Measurements from ENCODE around the gene CPSF4L.

CPSF4L gene

DNA sequence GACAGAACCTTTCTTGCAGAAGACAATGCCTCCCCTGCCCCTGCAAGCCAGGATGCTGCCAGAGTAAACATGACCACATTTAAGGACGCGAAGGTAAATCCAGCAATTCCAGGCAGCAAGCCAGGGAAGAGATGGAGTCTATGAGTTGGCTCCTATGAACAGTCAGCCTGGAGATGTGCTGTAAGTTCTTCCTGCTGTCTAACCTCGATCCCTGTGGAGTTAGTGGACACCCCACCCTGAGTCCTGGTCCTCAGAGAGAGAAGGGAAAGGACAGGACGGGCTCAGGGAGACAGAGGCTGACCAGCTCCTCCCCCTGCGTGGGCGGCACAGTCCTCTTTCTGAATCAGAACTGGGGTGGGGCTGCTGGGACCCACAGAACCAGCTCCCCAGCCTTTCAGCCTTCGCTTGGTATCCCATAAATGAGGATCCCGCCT, 25.2 kb upstream of the CPSF4L start:
- no peak for DNase-seq (ENCODE audit: extremely low read depth, insufficient read length)
- H3K4me3 ChIP-seq (replicated peaks; ENCODE audit: low read depth, low read length), result no peak overlapping the region
- H3K27me3 ChIP-seq (replicated peaks; ENCODE audit: control insufficient read depth, insufficient read depth, low read length), result no peaks in the 10 kb centered on the region
- TF ChIP-seq, protein P1, sequence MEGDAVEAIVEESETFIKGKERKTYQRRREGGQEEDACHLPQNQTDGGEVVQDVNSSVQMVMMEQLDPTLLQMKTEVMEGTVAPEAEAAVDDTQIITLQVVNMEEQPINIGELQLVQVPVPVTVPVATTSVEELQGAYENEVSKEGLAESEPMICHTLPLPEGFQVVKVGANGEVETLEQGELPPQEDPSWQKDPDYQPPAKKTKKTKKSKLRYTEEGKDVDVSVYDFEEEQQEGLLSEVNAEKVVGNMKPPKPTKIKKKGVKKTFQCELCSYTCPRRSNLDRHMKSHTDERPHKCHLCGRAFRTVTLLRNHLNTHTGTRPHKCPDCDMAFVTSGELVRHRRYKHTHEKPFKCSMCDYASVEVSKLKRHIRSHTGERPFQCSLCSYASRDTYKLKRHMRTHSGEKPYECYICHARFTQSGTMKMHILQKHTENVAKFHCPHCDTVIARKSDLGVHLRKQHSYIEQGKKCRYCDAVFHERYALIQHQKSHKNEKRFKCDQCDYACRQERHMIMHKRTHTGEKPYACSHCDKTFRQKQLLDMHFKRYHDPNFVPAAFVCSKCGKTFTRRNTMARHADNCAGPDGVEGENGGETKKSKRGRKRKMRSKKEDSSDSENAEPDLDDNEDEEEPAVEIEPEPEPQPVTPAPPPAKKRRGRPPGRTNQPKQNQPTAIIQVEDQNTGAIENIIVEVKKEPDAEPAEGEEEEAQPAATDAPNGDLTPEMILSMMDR (IDR thresholded peaks at IDR 0.05; ENCODE audit: insufficient read depth, low read length, poor library complexity, severe bottlenecking), result no peak
- H3K36me3 ChIP-seq (ENCODE audit: control insufficient read depth, insufficient read depth, low read length), result peaks cover 2% of the 10 kb centered on the region

DNA sequence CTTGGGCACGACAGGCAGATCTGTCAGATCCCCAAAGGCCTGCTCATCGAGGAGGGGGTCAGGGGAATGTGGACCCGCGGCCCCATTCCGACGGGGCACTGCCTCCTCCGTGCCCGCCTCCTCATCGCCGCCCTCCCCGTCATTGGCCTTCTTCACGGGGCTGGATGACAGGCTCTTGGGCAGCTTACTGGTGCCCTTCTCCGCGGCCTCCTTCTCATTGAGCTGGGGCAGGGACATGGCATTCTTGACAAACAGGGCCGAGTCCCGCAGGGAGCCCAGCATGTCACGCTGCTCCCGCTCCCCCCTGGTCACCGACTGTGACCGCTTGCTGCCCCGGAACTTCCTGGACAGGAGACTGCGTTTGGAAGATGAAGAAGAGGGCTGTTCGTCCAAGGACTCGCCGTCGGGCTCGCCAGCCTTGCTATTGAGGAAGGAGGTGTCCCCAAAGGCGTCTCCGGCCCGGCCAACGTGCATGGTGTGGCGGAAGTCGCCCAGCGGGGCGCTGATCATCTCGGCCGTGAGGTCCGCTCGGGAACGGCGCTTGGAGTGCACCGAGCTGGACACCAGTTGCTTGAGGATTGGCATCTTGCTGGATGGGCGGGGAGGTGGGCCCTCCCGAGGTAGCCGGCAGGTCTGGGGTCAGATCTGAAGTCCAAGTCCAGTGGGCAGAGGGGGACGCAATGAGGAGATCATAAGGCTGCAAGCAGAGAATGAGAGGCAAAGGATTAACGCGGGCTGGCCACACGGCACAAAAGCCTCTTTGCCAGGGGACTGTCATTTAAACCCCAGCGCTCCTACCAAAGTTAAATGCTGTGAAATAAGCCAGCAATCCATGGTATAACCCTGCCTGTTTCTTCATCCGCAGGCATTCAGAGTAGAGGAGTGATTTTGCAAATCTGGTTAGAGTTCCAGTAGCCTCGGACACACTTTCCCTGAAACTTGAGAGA, 24.5 kb upstream of the CPSF4L start:
- Histone ChIP-seq H3K36me3 (ENCODE audit: control insufficient read depth, insufficient read depth, low read length) (peaks cover 2% of the 10 kb centered on the region), H3K27me3 (replicated peaks; ENCODE audit: control insufficient read depth, insufficient read depth, low read length) (no peaks in the 10 kb centered on the region), H3K4me3 (replicated peaks; ENCODE audit: low read depth, low read length) (no peak overlapping the region)
- no peak for DNase-seq (ENCODE audit: extremely low read depth, insufficient read length)
- TF ChIP-seq, protein P1 (IDR thresholded peaks at IDR 0.05; ENCODE audit: insufficient read depth, low read length, poor library complexity, severe bottlenecking), result no peak

DNA sequence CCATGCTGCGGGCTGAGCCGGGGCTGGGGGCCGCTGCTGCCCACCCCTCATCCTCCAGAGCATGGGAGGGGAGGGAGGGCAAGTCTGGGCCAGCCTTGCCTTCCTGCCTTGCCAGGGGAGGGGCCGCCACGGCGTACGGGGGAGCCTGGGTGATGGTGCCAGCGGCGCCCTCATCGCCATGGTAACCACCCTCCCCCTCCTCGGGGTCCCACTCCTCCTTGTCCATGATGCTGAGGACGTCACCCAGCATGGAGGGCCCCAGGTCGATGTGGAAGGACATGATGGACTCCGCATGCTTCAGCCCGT, 23.9 kb upstream of the CPSF4L start:
- H3K36me3 ChIP-seq (ENCODE audit: control insufficient read depth, insufficient read depth, low read length), result peaks cover 2% of the 10 kb centered on the region
- H3K27me3 ChIP-seq (replicated peaks; ENCODE audit: control insufficient read depth, insufficient read depth, low read length), result no peaks in the 10 kb centered on the region
- no peak for DNase-seq (ENCODE audit: extremely low read depth, insufficient read length)
- H3K4me3 ChIP-seq (replicated peaks; ENCODE audit: low read depth, low read length), result no peak overlapping the region
- TF ChIP-seq, protein P1 (IDR thresholded peaks at IDR 0.05; ENCODE audit: insufficient read depth, low read length, poor library complexity, severe bottlenecking), result no peak

DNA sequence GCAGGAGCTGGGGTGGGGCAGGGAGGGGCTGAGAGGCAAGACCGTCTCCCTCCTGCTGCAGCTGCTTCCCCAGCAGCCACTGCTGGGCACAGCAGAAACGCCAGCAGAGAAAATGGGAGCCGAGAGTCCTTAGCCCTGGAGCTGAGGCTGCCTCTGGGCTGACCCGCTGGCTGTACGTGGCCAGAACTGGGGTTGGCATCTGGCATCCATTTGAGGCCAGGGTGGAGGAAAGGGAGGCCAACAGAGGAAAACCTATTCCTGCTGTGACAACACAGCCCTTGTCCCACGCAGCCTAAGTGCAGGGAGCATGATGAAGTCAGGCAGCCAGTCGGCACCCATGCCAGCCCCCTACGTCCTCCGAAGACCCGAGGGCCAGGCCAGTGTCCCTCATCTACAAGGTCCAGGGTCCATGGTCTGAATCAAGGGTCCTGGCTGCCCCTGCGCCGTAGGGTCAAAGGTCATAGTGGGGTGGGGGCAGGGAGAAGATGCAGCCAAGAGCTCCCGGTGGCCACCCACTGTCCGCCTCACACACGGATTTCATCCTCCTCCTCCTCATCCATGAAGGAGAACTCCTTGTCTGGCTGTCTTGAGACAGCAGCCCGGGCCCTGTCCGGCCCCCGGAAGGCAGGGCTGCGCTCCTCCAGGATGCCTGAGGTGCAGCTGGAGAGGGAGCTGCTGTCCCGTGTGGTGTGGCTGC, 23.4 kb upstream of the CPSF4L start:
- no peak overlapping the region for H3K4me3 ChIP-seq (replicated peaks; ENCODE audit: low read depth, low read length)
- TF ChIP-seq, protein P1 (IDR thresholded peaks at IDR 0.05; ENCODE audit: insufficient read depth, low read length, poor library complexity, severe bottlenecking), result no peak
- H3K36me3 ChIP-seq (ENCODE audit: control insufficient read depth, insufficient read depth, low read length), result peaks cover 2% of the 10 kb centered on the region
- no peak for DNase-seq (ENCODE audit: extremely low read depth, insufficient read length)
- H3K27me3 ChIP-seq (replicated peaks; ENCODE audit: control insufficient read depth, insufficient read depth, low read length), result no peaks in the 10 kb centered on the region

DNA sequence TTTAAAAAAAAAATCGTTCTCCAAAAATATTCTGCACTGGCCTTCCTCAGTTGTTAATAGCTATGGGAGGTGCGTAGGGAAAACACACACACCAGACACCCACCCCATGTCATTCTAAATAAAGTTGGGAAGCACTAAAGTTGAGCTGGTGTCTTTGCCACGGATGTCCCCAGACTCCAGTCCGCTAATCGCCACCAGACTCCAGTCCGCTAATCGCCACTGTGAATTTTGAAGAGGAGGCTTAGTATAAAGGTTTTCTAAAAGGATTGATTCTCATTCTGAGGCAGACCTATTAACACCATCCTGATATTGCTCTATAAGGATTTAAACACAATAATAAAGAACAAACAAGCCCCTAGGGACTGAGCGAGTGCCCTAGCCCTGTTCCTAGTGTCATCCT, 22.7 kb upstream of the CPSF4L start:
- no peak overlapping the region for H3K4me3 ChIP-seq (replicated peaks; ENCODE audit: low read depth, low read length)
- no peak for DNase-seq (ENCODE audit: extremely low read depth, insufficient read length)
- TF ChIP-seq, protein P1 (IDR thresholded peaks at IDR 0.05; ENCODE audit: insufficient read depth, low read length, poor library complexity, severe bottlenecking), result no peak

More for the DNA sequence above, 22.7 kb upstream of the CPSF4L start:
- H3K36me3 ChIP-seq (ENCODE audit: control insufficient read depth, insufficient read depth, low read length), result peaks cover 2% of the 10 kb centered on the region
- H3K27me3 ChIP-seq (replicated peaks; ENCODE audit: control insufficient read depth, insufficient read depth, low read length), result no peaks in the 10 kb centered on the region
